KBM-7 (cell line): ENCODE data around the gene P4HA1.
"Not testable (repeated sequence)": the region's sequence is repeated elsewhere in the genome, so short reads cannot be mapped to it uniquely, and the experiment has no call there.

Source experiments
- DNase-seq: peaks from one replicate; pipeline ENCODE4 v3.0.0-alpha.2; 2015
- in situ Hi-C: fragments of 300-500 bp; cut with MboI; formaldehyde crosslinking; loops from 2 replicates; pipeline ENCODE4 v1.14.3; 2020; ENCODE audit warnings: low sequenced_read_pairs, low pct_unique_long_range_greater_than_20kb, mixed read lengths

P4HA1 gene

DNA sequence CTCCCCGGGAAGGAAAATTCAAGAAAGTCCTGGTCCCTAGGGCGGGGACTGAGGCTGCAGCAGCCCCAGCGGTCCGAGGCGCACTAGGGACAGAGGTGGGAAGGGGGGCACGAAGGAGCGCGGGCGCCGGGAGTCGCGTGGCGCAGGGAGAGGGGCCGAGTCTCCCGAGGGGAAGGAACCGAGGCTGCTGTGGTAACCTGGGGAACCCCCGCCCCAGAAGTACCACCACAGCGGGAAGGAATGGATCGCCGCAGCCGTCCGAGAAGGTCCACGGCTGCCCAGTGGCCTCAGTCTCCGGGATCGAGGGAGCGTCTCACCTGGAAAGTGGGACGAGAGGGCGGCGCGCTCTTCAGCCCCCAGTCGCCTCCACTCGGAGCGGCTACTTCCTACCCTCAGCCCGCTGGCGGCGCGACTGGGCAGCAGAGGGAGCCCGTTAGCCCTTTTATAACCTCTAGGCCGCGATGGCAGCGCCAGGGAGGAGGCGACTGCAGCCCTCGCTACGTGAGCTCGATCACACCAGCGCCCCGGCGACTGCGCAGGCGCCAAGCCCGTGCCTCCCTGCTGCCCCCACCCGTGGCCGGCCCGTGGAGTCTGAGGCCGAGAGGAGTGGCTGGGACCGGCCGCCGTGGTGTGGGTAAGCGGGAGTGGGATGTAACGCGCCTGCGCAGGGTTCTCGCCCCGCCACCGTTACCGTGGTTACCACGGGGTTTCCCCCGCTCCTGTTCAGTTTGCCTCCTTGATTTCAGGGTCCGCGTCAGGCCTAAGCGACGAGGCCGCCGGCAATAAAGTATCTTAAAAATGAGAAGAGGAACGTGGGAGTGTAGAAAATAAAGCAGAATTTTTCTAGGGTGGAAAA lies at the start of gene P4HA1:
P4HA1 (minus strand) TSS at position 418 of the 856 bp plus-strand sequence. CDS start 21,983 bp downstream, outside the sequence.
- DNase-seq = peak; percentile 99
- in situ Hi-C loops = no loop called here

DNA sequence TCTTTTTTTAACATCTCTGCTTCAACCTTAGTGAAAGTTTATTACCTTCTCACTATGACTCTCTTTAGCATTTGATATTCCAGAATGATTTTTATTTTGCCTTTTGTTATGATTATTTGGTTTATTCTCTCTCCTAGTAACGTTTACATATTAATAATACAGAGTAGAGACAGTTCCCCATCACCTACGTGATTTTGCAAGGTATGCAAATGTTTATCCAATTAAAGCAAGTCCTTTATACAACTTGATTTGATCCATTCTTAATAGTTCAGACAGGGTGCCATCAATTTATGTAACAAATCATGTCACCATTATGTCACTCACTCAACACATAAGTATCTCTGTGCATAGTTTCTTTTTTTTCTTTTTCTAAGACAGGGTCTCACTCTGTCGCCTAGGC lies 44.9 kb upstream of the P4HA1 start:
- in situ Hi-C loops = no loop called here
- no peak for DNase-seq

DNA sequence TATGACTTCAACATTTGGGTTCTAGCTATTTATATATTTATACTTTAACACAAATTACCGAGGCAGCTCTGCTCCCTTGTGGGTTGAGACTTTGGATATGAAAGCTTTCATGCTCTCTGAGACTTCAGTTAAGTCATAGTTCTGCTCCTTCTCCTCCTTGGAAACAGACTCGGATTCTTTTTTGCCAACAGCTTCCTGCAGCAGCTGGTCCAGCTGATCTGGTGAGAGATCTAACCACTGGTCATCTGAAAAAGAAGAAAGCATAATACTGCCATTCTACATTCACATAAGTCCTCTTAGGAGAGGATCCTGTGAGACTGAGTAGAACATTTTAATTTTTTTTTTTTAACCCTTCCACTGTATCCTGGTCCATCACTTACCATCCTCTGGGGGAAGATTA lies 42.6 kb upstream of the P4HA1 start:
- in situ Hi-C loops = no loop called here
- no peak for DNase-seq

DNA sequence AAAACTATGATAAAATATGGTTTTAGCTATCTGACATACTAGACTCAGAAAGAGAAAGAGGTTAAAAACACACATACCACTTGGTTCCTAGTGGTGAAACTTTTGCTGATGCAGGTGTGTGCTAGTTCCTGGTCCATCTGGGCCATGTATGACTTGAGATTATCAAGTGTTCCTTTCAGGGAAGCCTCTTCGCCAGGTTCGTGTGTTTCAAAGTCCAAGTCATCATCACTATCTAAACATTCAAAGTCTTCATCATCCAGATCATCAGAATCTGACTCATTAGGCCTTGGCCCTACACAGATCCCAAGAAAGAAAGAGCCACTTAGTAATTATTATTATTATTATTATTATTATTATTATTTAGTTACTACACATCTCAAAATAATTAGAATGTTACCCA lies 40.0 kb upstream of the P4HA1 start:
- in situ Hi-C loops = no loop called here
- no peak for DNase-seq

DNA sequence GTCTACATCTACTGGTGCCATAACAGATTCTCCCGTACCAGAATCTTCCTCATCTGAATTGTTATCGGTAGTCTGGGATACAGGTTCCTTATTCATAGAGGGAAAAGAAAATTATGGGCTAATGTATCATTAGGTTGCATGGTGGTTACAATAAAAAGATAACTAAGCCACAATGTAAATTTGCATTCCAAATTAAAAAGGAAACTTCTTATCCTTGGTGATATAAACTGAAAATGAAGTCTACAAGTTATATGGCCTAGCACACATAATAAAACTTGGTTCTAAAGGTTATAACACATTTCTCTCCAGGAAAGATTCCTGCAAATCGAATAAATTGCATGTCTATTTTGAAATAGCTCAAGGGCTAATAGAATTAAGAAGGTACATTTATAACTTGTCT lies 38.1 kb upstream of the P4HA1 start:
- no peak for DNase-seq
- in situ Hi-C loops = no loop called here

DNA sequence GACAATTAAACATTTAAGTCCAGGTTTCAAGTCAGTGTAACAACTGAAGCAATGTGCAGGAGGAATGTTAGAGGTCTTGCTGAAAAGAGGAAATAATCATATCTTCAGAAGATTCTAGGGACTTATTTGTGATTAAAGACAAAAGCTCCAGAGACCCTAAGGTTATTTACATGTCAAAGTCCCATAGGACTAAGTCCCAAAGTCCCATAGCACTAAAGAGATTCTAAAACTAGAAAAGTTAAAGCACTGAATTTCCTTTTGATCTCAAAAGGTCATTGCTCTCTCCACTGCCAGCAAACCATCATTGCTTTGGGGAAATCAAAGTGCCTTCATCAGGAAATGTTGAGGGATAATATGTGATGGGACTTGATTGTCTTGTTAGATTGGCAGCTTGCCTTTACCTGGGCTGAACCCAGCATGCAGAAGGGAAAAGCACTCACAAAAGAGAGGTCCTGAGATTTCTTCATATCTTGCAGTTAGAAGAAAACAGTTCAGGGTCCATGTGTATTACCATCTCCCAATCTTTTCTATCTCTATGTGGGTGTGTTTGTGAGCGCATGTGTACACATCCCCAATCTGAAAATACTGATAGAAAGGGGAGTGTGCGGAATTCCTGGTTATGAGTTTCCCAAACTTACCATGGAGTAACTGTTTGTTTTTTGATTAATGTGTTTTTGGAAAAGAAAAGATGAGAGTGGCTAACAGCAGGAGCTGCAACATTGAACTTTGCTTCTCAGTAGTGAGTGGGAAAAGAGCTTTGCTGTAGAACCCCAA lies 35.4 kb upstream of the P4HA1 start:
- in situ Hi-C loops = no loop called here
- DNase-seq = no peak

DNA sequence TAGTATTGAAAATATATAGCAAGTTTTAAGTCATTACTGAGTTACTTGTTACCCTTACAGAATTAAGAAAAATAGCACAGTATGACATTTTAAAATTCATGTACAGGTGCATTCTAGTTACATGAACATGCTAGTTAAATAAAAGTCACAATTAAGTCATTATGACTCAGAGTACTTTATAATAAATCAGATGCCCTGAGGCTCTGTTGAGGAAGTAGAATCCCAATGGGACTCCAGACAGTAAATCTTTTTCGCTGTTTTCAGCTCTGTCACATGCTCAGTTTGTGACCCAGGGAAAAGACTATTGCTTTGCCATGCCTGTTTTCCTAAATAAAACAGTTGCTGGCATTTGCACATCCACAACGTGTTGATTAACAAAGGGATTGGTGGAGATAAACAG lies 34.6 kb upstream of the P4HA1 start:
- in situ Hi-C loops = no loop called here

DNA sequence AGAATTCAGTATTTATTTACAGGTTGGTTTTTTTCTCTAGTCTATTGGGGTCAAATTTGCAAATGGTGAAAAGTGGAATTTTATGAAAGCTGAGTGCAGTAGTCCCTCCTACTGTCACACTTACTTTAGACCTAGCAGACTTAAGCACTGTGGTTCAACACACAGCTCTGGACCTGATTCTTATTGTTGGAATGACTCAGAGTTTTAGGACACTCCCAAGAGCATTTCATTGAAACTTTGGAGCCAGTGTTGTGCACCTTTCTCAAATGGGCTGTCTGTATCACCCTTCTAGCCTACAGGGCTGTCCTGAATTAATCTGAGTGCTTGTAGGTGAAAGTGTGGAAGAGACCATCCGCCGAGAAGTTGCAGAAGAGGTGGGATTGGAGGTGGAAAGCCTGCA lies 29.7 kb upstream of the P4HA1 start:
- in situ Hi-C loops = no loop called here
- no peak for DNase-seq

More for the DNA sequence above, 34.6 kb upstream of the P4HA1 start:
- no peak for DNase-seq

DNA sequence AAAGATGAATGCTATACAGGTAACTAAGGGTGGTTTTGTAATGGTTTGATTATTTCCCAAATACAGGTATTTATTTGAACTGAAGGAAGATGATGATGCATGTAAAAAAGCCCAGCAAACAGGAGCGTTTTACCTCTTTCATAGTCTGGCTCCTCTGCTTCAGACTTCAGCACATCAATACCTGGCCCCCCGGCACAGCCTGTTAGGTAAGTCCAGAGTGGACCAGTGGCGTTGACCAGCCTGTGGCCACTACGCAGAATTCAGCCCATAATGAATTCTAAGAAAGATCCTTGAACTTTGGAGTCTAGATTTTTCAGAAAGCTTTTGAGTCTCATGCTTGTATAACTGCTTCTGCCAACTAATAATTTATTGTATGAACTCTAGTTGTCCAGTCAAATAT lies 23.3 kb upstream of the P4HA1 start:
- in situ Hi-C loops = no loop called here
- DNase-seq = no peak

DNA sequence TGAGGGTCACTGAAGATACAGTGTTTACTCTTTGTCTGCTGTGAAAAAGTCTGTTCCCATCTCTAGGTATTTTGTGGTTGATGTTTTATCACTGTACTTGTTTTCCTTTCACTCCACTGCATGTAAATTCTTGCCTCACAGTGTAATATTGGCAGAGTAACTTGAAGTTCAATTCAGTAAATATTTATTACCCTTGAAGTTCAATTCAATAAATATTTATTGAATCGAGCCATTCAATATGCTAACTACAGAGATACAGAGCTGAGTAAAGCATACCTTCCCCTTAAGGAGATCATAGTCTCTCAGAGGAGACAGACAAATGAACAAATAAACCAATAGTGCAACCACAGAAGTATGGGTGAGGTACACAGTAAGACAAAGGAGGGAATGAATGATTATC lies 22.8 kb upstream of the P4HA1 start:
- no peak for DNase-seq
- in situ Hi-C loops = no loop called here

DNA sequence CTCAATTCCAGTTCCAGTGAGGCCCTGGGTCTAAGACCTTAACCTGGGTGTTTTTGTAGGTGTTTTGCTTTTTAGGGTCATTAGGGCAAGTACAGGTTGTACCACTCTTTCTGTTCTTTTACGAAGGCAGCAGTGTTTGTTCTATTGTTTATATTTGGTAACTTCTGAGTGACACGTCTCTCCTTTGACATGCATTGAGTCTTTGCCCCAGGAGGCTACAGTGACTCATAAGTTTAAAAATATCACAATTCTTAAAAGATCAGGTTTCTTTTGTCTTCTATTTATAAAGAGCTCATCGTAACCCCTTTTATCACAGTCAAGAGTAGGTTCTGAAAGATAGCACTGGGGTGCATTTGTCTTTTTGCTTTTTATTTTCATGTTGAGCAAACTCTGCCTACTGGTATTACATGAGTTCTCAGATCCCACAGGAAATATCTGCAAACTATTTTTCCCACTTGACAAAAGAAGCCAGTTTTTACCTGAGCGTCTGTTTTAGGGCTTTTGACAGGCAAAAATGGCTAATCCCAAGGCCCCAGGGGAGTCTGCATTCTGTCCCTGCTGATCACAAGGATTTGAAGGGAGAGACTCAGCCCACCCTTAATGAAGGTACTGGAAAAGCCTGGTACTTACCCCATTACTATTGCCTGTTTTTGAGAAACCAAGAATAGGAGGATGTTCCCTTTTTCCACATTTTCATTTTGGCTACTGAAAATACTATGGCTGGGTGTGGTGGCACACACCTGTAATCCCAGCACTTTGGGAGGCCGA lies 21.5 kb upstream of the P4HA1 start:
- in situ Hi-C loops = no loop called here
- DNase-seq = no peak

DNA sequence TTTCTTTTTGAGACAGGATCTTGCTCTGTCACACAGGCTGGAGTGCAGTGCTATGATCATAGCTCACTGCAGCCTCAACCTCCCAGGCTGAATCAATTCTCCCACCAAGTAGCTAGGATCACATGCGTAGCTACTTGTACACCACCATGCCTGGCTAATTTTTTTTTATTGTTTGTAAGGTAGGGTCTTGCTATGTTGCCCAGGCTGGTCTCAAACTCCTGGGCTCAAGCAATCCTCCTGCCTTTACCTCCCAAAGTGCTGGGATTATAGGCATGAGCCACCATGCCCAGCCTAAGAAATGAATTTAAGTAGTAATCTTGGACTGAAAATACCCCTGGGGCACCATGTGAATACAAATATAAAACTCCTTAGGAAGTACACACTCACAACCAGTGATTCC lies 19.4 kb upstream of the P4HA1 start:
- in situ Hi-C loops = no loop called here
- no peak for DNase-seq

DNA sequence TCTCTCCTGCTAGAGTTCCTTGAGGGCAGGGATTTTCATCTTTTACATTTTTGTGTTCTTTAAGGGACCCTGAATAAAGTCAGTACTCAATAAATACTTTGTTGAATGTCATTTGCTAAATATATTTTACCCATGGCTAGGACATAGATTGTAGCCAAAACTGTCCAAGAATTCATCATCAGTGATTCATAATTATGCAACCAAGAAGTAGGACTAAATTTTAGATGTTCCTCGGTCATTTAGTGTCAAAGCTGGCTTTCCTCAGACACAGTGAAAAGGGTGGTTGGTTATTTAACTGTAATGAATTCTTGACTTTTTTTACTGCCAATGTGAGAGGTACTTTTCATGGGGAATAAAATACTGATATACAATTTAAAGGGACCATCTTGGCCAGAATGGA lies 16.9 kb upstream of the P4HA1 start:
- DNase-seq = no peak
- in situ Hi-C loops = no loop called here

DNA sequence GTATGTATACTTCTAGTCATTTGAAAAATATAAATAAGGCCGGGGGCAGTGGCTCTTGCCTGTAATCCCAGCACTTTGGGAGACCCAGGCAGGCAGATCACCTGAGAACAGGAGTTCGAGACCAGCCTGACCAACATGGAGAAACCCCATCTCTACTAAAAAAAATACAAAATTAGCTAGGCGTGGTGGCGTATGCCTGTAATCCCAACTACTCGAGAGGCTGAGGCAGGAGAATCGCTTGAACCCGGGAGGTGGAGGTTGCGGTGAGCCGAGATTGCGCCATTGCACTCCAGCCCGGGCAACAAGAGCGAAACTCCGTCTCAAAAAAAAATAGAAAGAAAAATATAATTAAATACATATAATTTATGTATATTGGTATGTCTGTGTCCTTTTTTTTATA lies 15.4 kb upstream of the P4HA1 start:
- DNase-seq, in situ Hi-C loops: not testable (repeated sequence)

DNA sequence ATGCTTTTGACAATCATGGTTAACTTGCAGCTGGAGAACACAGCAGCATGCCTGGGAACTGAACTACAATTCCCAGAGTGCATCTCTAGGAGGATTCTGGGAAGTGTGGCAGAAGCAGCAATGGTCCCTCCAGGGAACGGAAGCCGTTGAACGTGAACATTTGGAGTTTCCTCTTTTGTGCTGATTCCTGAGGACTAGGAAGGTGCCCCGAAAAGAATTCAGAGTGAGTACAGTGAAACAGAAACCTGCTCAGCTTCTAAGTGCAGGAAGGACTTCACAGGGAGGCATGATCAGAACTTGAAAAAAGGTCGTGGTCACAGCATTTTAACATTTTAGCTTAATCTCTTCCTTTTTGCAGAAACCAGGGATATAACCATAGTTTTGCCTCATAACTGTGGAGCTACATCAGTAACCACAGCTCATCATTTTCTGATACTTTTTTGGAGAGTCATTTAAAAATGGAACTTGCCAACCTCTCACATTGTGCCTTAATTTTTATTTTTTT lies 13.7 kb upstream of the P4HA1 start, which contains the start of gene NUDT13:
NUDT13 (plus strand) TSS at position 111 of the 505 bp plus-strand sequence. CDS start 3,911 bp downstream, outside the sequence.
- DNase-seq = peak; percentile 92
- in situ Hi-C loops = no loop called here

DNA sequence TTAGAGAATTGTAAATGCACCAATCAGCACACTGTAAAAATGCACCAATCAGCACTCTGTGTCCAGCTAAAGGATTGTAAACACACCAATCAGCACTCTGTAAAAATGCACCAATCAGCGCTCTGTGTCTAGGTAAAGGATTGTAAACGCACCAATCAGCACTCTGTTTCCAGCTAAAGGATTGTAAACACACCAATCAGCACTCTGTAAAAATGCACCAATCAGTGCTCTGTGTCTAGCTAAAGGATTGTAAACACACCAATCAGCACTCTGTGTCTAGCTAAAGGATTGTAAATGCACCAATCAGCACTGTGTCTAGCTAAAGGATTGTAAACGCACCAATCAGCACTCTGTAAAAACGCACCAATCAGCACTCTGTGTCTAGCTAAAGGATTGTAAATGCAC lies 12.6 kb upstream of the P4HA1 start:
- DNase-seq, in situ Hi-C loops: not testable (repeated sequence)

DNA sequence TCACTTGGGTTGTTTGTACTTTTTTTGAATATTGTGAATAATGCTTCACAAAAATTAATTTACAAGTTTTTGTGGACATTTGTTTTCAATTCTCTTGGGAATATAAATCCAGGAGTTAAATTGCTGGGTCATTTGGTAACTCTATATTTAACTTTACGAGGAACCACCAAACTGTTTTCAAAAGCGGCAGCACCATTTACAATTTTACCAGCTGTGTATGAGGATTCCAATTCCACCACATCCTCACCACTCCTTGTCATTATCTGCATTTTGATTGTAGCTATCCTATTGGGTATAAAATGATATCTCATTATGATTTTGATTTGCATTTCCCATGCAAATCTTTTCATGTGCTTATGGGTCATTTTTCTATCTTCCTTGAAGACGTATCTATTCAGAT lies 9.6 kb upstream of the P4HA1 start:
- DNase-seq = no peak
- in situ Hi-C loops = no loop called here

DNA sequence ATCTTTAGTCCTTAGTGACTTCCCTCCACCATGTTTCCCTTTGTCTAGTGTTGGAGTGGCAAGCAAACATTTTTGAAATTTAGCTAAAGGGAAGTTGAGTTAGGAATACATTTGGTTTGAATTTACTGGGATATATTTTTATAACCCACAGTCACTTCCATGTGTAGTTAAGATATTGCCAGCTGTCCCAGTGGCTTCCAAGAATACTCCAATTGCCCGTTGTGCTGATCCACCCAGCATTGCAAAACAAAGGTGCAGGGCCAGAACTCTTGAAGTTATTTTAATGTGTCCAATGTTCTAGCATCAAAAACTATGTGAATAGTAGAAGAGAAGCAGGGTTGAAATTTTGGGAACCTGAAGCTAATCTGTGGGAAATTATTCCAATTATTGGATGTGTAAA lies 2.5 kb upstream of the P4HA1 start:
- DNase-seq = no peak
- in situ Hi-C loops = no loop called here

DNA sequence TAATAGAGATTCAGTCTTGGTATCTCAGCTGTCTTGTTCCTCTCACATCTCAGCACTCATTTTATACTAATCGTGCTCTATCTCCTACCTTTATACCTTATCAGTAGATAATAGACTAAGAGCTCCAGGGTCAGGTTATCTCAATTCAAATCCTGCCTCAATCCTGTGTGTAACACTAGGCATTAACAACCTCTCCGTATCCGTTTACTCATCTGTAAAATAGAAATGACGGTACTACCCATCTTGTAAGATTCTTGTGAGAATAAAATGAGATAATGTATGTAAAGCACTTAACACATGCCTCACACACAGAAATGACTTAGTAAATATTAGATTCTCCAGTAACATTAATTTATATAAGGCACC lies 622 bp upstream of the P4HA1 start:
- DNase-seq = no peak
- in situ Hi-C loops = no loop called here
